ENCODE results near the gene ROM1. TPM values are rescaled to one million over a fixed set of nuclear protein-coding genes. Genes with fewer than 3 reads are reported as not detected.
A peak's percentile ranks its signal among the peaks of the same experiment; 100 is the strongest.

Gene ROM1
- total RNA-seq, 2 donors from 2014 or later = 1.8 to 4.0 TPM

DNA sequence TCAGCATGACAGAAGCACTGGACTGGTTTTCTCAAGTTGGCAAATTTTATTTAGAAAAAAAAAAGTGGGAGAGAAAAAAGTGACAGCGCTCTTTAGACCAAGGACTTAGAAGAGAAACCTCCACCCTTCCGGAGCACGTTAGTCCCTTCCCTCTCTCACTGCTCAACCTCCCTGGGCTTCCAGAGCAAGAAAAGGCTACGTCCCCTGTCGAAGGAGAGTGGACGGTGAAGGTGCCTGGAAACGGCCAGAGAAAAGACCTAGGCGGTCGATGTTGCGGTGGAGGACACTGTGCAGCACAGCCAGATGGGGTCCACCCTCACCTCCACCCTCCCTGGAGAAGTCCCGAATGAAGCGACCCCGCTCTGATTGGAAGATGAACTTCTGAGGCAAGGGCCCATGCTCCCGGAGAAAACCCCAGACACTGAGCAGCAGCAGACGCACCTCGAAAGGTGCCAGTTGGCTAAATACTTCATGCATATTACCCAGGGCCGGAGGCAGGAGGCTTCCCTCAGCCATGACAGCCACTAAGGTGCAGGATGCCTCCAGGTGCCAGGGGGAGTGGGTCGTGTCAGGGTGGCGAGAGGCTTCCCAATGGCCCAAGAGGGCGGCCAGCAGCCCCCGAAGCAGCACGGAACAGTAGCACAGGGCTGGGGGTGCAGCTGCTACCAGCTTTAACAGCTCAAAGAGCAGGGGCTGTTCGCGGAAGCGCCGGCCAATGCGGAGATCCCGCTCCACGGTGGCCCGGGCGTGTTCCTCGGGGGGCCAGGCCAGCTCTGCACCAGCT lies 34.0 kb downstream of the ROM1 start:
- intact Hi-C loops (cut with DNase I) = no loop called here
- Histone ChIP-seq H3K9me3 (no peaks in the 10 kb centered on the region), H3K4me1 (peaks cover 42% of the 10 kb centered on the region), H3K27ac (peak overlapping the region in 3 of 4 donors; percentile 79 to 92 (median 87)), H3K27me3 (no peaks in the 10 kb centered on the region), H3K4me3 (no peak overlapping the region), H3K36me3 (replicated peaks in 1 of 2; ENCODE audit: insufficient read depth in 1 of 2, low read depth in 2 of 2) (peaks cover 0 to 7% of the 10 kb centered on the region in 2 donors)
- TF ChIP-seq CTCF (IDR thresholded peaks at IDR 0.05) = no peak
- ATAC-seq (peak; percentile 15), DNase-seq (peak in 2 of 4 donors; percentile 8 to 38)
- 19 to 35% methylated on average over 11 to 32 of the region's 32 CpGs for WGBS, 2 donors

DNA sequence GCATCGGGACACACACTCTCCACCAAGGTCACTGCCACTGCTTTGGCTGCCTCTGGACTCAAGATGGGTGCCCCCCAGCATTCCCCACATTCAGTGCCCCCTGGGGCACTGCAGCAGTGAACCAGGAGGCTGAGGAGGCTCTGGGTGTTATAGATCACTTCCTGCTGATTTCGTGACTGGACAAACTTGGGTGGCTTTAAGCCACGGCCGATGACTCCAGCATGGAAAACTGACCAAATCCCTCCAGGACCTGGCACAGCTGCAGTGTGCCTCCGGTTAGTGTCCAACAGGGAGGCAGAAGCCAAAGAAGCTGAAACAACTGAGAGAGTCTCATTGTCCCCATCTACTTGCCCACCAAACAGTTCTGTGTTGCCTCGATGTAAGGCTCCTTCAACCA lies 34.5 kb downstream of the ROM1 start:
- no peak for TF ChIP-seq CTCF (IDR thresholded peaks at IDR 0.05)
- no peak for TF ChIP-seq POLR2A (IDR thresholded peaks at IDR 0.05)
- H3K4me1 ChIP-seq = peaks cover 48% of the 10 kb centered on the region
- no peaks in the 10 kb centered on the region for H3K9me3 ChIP-seq
- ATAC-seq (no peak), DNase-seq (no peak)
- no peaks in the 10 kb centered on the region for H3K27me3 ChIP-seq
- peak overlapping the region in 2 of 4 donors; percentile 79 to 92 for H3K27ac ChIP-seq
- WGBS, 2 donors = 53% methylated on average over 6 of the region's 6 CpGs; no CpG with 5 or more reads in 1 of the 2 donors
- H3K4me3 ChIP-seq = no peak overlapping the region
- peaks cover 0 to 7% of the 10 kb centered on the region in 2 donors for H3K36me3 ChIP-seq (replicated peaks in 1 of 2; ENCODE audit: insufficient read depth in 1 of 2, low read depth in 2 of 2)
- intact Hi-C loops (cut with DNase I) = no loop called here

DNA sequence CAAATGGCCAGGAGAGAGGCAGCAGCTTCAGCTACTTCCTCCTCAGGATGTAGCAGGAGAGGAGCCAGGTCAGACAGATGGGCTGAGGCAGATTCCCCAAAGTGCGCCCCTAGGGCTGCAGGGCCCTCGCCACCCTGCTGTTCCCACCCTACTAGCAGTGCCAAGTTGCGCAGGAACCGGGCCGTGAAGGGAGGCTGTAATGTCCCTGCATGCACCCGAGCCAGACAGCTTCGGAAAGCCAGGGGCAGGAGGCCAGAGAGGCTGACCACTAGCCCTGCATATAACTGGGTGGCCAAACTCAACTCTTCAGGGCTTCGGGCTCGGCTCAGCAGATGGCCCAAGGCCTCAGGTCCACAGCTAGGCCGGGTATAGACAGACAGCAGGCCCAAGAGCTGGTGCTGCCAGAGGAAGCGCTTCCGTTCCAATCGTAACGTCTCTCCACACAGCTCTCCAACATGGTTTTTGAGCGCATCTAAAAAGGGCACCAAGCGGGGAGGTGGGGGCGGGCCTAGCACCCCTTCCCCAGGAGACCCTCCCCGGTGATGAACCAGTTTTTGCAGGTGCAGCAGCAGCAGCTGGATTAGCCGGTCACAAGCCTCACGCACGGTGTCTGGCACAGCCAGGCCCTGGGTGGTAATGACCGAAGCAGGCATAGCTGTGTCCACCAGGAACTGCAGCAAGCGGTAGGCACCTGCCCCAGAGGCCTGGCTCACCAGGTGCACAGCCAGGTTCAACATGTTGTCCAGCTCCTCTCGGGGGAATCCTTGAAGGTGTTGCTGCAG lies 35.3 kb downstream of the ROM1 start:
- 91 to 94% methylated on average over 10 to 21 of the region's 24 CpGs for WGBS, 2 donors
- Histone ChIP-seq H3K27ac (peak overlapping the region in 1 of 4 donors; percentile 92), H3K36me3 (replicated peaks in 1 of 2; ENCODE audit: insufficient read depth in 1 of 2, low read depth in 2 of 2) (peaks cover 0 to 7% of the 10 kb centered on the region in 2 donors), H3K9me3 (no peaks in the 10 kb centered on the region), H3K4me3 (no peak overlapping the region), H3K4me1 (peaks cover 48% of the 10 kb centered on the region), H3K27me3 (no peaks in the 10 kb centered on the region)
- intact Hi-C loops (cut with DNase I) = no loop called here
- TF ChIP-seq POLR2A (IDR thresholded peaks at IDR 0.05) (no peak), CTCF (IDR thresholded peaks at IDR 0.05) (no peak)
- no peak for DNase-seq
- ATAC-seq = no peak

- Histone ChIP-seq H3K4me1 (peaks cover 48% of the 10 kb centered on the region), H3K9me3 (no peaks in the 10 kb centered on the region), H3K36me3 (replicated peaks in 1 of 2; ENCODE audit: insufficient read depth in 1 of 2, low read depth in 2 of 2) (peaks cover 0 to 7% of the 10 kb centered on the region in 2 donors), H3K27ac (no peak overlapping the region), H3K27me3 (no peaks in the 10 kb centered on the region), H3K4me3 (no peak overlapping the region)
- no peak for ATAC-seq
- TF ChIP-seq POLR2A (IDR thresholded peaks at IDR 0.05) (no peak), CTCF (IDR thresholded peaks at IDR 0.05) (no peak)
- peak in 1 of 4 donors; percentile 11 for DNase-seq
- intact Hi-C loops (cut with DNase I) = no loop called here
- WGBS, 2 donors = 90 to 100% methylated on average over 1 to 11 of the region's 11 CpGs
Observed at GRCh38 chr11:62648967-62649364, 35.9 kb downstream of the ROM1 start.

Data from body of pancreas (tissue), 4 donors.